Measurements from ENCODE around the gene PRR11.
"Not testable (repeated sequence)": the region's sequence is repeated elsewhere in the genome, so short reads cannot be mapped to it uniquely, and the experiment has no call there.

PRR11 gene

GRCh38 chr17:59126809-59127417 lies 28.6 kb upstream of the PRR11 start:
- Histone ChIP-seq H3K4me1 (ENCODE audit: insufficient read depth, low read length) (no peaks in the 10 kb centered on the region), H3K9me3 (ENCODE audit: insufficient read depth, low read depth, low read length) (no peaks in the 10 kb centered on the region)

GRCh38 chr17:59129814-59130213 lies 25.7 kb upstream of the PRR11 start:
- H3K27ac ChIP-seq (ENCODE audit: low read length) = no peak overlapping the region
- no peaks in the 10 kb centered on the region for H3K27me3 ChIP-seq (ENCODE audit: insufficient read depth, low read length)
- H3K9me3 ChIP-seq (ENCODE audit: insufficient read depth, low read depth, low read length) = no peaks in the 10 kb centered on the region
- peaks cover 36% of the 10 kb centered on the region for H3K36me3 ChIP-seq (ENCODE audit: insufficient read depth, low read depth, low read length)
- H3K4me1 ChIP-seq (ENCODE audit: insufficient read depth, low read length) = no peaks in the 10 kb centered on the region
- no peak overlapping the region for H3K4me3 ChIP-seq (ENCODE audit: low read length)
- no peak overlapping the region for H3K9ac ChIP-seq (ENCODE audit: low read depth, low read length)

More at GRCh38 chr17:59126809-59127417, 28.6 kb upstream of the PRR11 start:
- no peak overlapping the region for H3K4me3 ChIP-seq (ENCODE audit: low read length)
- no peaks in the 10 kb centered on the region for H3K27me3 ChIP-seq (ENCODE audit: insufficient read depth, low read length)
- no peak overlapping the region for H3K27ac ChIP-seq (ENCODE audit: low read length)
- H3K9ac ChIP-seq (ENCODE audit: low read depth, low read length) = no peak overlapping the region
- peaks cover 50% of the 10 kb centered on the region for H3K36me3 ChIP-seq (ENCODE audit: insufficient read depth, low read depth, low read length)

GRCh38 chr17:59131131-59131530 lies 24.4 kb upstream of the PRR11 start:
- no peak overlapping the region for H3K4me3 ChIP-seq (ENCODE audit: low read length)
- H3K9me3 ChIP-seq (ENCODE audit: insufficient read depth, low read depth, low read length) = no peaks in the 10 kb centered on the region
- no peaks in the 10 kb centered on the region for H3K27me3 ChIP-seq (ENCODE audit: insufficient read depth, low read length)
- H3K4me1 ChIP-seq (ENCODE audit: insufficient read depth, low read length) = no peaks in the 10 kb centered on the region
- no peak overlapping the region for H3K9ac ChIP-seq (ENCODE audit: low read depth, low read length)
- H3K36me3 ChIP-seq (ENCODE audit: insufficient read depth, low read depth, low read length) = peaks cover 31% of the 10 kb centered on the region
- no peak overlapping the region for H3K27ac ChIP-seq (ENCODE audit: low read length)

GRCh38 chr17:59138339-59138738 lies 17.2 kb upstream of the PRR11 start:
- not testable (repeated sequence) for H3K27ac ChIP-seq (ENCODE audit: low read length); H3K9ac ChIP-seq (ENCODE audit: low read depth, low read length); H3K27me3 ChIP-seq (ENCODE audit: insufficient read depth, low read length); H3K4me1 ChIP-seq (ENCODE audit: insufficient read depth, low read length); H3K36me3 ChIP-seq (ENCODE audit: insufficient read depth, low read depth, low read length); H3K4me3 ChIP-seq (ENCODE audit: low read length); H3K9me3 ChIP-seq (ENCODE audit: insufficient read depth, low read depth, low read length)

- no peak overlapping the region for H3K9ac ChIP-seq (ENCODE audit: low read depth, low read length)
- H3K4me1 ChIP-seq (ENCODE audit: insufficient read depth, low read length) = no peaks in the 10 kb centered on the region
- H3K4me3 ChIP-seq (ENCODE audit: low read length) = no peak overlapping the region
- no peak overlapping the region for H3K27ac ChIP-seq (ENCODE audit: low read length)
- 0 out of 2 replicates have a peak, but pooled peaks cover 9% of the 10 kb centered on the region for H3K36me3 ChIP-seq (ENCODE audit: insufficient read depth, low read depth, low read length)
- no peaks in the 10 kb centered on the region for H3K9me3 ChIP-seq (ENCODE audit: insufficient read depth, low read depth, low read length)
- H3K27me3 ChIP-seq (ENCODE audit: insufficient read depth, low read length) = no peaks in the 10 kb centered on the region
These were observed 15.6 kb upstream of the PRR11 start for GRCh38 chr17:59139939-59140338.

- no peaks in the 10 kb centered on the region for H3K4me1 ChIP-seq (ENCODE audit: insufficient read depth, low read length)
- no peak overlapping the region for H3K4me3 ChIP-seq (ENCODE audit: low read length)
These were observed 13.7 kb upstream of the PRR11 start for GRCh38 chr17:59141860-59142259.

GRCh38 chr17:59145571-59146096 lies 9.9 kb upstream of the PRR11 start:
- Histone ChIP-seq H3K27ac (ENCODE audit: low read length) (no peak overlapping the region), H3K36me3 (ENCODE audit: insufficient read depth, low read depth, low read length) (peaks cover 12% of the 10 kb centered on the region; the same call in 1 of the 2 replicates), H3K9ac (ENCODE audit: low read depth, low read length) (no peak overlapping the region), H3K4me1 (ENCODE audit: insufficient read depth, low read length) (no peaks in the 10 kb centered on the region; the same call in 1 of the 2 replicates), H3K27me3 (ENCODE audit: insufficient read depth, low read length) (no peaks in the 10 kb centered on the region), H3K4me3 (ENCODE audit: low read length) (no peak overlapping the region), H3K9me3 (ENCODE audit: insufficient read depth, low read depth, low read length) (no peaks in the 10 kb centered on the region)

More at GRCh38 chr17:59141860-59142259, 13.7 kb upstream of the PRR11 start:
- no peaks in the 10 kb centered on the region for H3K9me3 ChIP-seq (ENCODE audit: insufficient read depth, low read depth, low read length)
- no peak overlapping the region for H3K27ac ChIP-seq (ENCODE audit: low read length)
- no peak overlapping the region for H3K9ac ChIP-seq (ENCODE audit: low read depth, low read length)
- no peaks in the 10 kb centered on the region for H3K27me3 ChIP-seq (ENCODE audit: insufficient read depth, low read length)
- H3K36me3 ChIP-seq (ENCODE audit: insufficient read depth, low read depth, low read length) = peaks cover 12% of the 10 kb centered on the region; the same call in 1 of the 2 replicates

- Histone ChIP-seq H3K27me3 (ENCODE audit: insufficient read depth, low read length) (no peaks in the 10 kb centered on the region), H3K27ac (ENCODE audit: low read length) (no peak overlapping the region), H3K9me3 (ENCODE audit: insufficient read depth, low read depth, low read length) (no peaks in the 10 kb centered on the region), H3K9ac (ENCODE audit: low read depth, low read length) (no peak overlapping the region), H3K36me3 (ENCODE audit: insufficient read depth, low read depth, low read length) (peaks cover 8% of the 10 kb centered on the region; the same call in 1 of the 2 replicates), H3K4me1 (ENCODE audit: insufficient read depth, low read length) (peaks cover 26% of the 10 kb centered on the region), H3K4me3 (ENCODE audit: low read length) (no peak overlapping the region)
These were observed 6.5 kb upstream of the PRR11 start for GRCh38 chr17:59149051-59149450.

GRCh38 chr17:59149841-59150511 lies 5.6 kb upstream of the PRR11 start:
- peaks cover 3% of the 10 kb centered on the region; the same call in 1 of the 2 replicates for H3K36me3 ChIP-seq (ENCODE audit: insufficient read depth, low read depth, low read length)
- H3K4me3 ChIP-seq (ENCODE audit: low read length) = no peak overlapping the region
- H3K27ac ChIP-seq (ENCODE audit: low read length) = no peak overlapping the region
- no peaks in the 10 kb centered on the region for H3K9me3 ChIP-seq (ENCODE audit: insufficient read depth, low read depth, low read length)
- no peaks in the 10 kb centered on the region for H3K27me3 ChIP-seq (ENCODE audit: insufficient read depth, low read length)
- H3K9ac ChIP-seq (ENCODE audit: low read depth, low read length) = no peak overlapping the region
- peaks cover 26% of the 10 kb centered on the region for H3K4me1 ChIP-seq (ENCODE audit: insufficient read depth, low read length)

GRCh38 chr17:59151006-59151405 lies 4.5 kb upstream of the PRR11 start:
- Histone ChIP-seq H3K4me1 (ENCODE audit: insufficient read depth, low read length) (peaks cover 26% of the 10 kb centered on the region), H3K27ac (ENCODE audit: low read length) (no peak overlapping the region), H3K9me3 (ENCODE audit: insufficient read depth, low read depth, low read length) (no peaks in the 10 kb centered on the region), H3K9ac (ENCODE audit: low read depth, low read length) (no peak overlapping the region), H3K27me3 (ENCODE audit: insufficient read depth, low read length) (no peaks in the 10 kb centered on the region), H3K36me3 (ENCODE audit: insufficient read depth, low read depth, low read length) (no peaks in the 10 kb centered on the region), H3K4me3 (ENCODE audit: low read length) (peak overlapping the region; percentile 24; the same call in 1 of the 2 replicates)

- Histone ChIP-seq H3K9me3 (ENCODE audit: insufficient read depth, low read depth, low read length) (no peaks in the 10 kb centered on the region), H3K27me3 (ENCODE audit: insufficient read depth, low read length) (no peaks in the 10 kb centered on the region), H3K4me1 (ENCODE audit: insufficient read depth, low read length) (peaks cover 26% of the 10 kb centered on the region), H3K4me3 (ENCODE audit: low read length) (peak overlapping the region; percentile 44; the same call in 1 of the 2 replicates), H3K36me3 (ENCODE audit: insufficient read depth, low read depth, low read length) (no peaks in the 10 kb centered on the region), H3K9ac (ENCODE audit: low read depth, low read length) (peak overlapping the region; percentile 50; the same call in 1 of the 2 replicates), H3K27ac (ENCODE audit: low read length) (no peak overlapping the region)
These were observed 4.0 kb upstream of the PRR11 start for GRCh38 chr17:59151591-59151990.

GRCh38 chr17:59152925-59153324 lies 2.6 kb upstream of the PRR11 start:
- H3K27me3 ChIP-seq (ENCODE audit: insufficient read depth, low read length) = no peaks in the 10 kb centered on the region
- H3K4me3 ChIP-seq (ENCODE audit: low read length) = peak overlapping the region; percentile 95
- peak overlapping the region; percentile 99; the same call in 1 of the 2 replicates for H3K9ac ChIP-seq (ENCODE audit: low read depth, low read length)
- H3K27ac ChIP-seq (ENCODE audit: low read length) = no peak overlapping the region
- H3K36me3 ChIP-seq (ENCODE audit: insufficient read depth, low read depth, low read length) = no peaks in the 10 kb centered on the region
- peaks cover 29% of the 10 kb centered on the region for H3K4me1 ChIP-seq (ENCODE audit: insufficient read depth, low read length)
- H3K9me3 ChIP-seq (ENCODE audit: insufficient read depth, low read depth, low read length) = no peaks in the 10 kb centered on the region

Measured in iPS-20b (cell line).